Activated CD4-positive, alpha-beta T cell treated with anti-CD3 and anti-CD28 coated beads for 24 hours (primary cell): ENCODE results near the gene SEC63.

Source experiments
- DNase-seq, 2 donors: peaks; one replicate each; pipeline ENCODE4 v3.0.0-alpha.2; 2020; ENCODE audit warnings: low read depth in 2 of 2

The SEC63 gene

DNA sequence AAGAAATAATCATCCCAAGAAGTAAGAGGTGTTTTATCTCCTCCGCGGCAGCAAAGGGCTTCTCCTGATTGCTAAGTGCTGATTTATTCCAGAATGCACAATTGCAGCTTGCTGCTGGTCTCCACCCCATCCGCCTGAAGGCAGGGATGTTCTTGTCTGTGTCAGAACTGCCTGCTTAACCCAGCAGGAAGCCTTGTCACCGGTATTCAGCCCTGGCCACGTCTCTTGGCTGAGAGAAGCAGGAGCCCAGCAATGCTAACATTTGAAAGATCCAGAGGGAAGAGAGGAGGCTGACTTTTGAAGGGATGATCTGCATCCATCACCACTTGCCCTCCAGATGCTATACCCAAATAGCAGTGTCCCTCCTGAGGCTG, 138.1 kb downstream of the SEC63 start:
- DNase-seq: no peak

DNA sequence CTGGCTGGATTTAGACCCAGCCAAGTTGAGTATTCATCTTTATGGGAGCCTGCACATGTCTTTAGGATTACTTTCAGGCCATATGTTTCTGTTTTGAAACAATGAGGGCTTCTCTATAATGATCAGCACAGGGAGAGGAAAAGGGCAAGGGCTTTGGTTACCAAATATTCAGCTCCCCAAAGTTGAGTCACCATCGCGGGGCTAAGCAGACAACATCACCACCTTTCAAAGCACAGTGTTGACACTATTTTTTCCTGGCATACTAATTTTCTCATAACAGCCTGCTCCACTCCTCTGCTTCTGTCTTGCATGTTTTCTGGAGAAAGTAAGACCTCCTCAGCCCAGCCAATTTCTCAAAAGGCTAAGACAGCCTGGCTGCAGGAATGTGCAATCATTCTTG, 138.8 kb downstream of the SEC63 start:
- DNase-seq: no peak

DNA sequence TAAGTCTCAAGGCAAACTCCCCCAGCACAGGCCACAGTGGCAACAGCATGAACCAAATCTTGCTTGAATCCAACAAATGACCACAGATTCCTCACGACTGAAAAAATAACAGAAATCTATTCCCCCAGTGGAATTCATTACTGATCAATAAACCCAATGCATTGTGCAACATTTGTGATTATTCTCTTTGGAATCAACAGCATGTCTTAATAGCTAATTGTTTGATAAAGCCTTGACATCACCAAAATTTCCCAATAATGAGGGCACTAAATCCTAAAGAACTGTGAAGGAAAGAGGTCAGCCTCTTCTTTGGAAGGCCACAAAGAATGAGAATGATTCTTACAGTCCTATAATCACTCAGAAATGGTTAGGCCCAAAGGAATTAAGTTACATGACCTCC, 139.7 kb downstream of the SEC63 start:
- no peak for DNase-seq

DNA sequence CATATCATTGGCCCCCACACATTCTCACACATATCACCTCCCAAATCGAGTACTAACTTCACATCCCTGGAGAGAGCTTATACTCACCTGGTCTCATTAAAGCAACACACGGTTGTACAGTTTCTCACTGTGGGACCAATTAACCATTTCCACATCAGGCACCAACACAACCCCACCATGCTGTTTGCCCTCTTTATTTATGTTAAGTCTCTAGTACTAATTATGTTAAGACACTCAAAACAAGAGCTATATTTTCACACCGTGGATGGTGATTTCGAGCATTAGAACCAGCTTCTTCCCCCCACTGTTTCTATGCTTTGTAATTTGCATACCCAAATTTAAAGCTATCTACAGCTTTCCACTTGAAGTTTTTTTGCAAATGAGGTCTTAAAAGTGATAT, 140.2 kb downstream of the SEC63 start:
- no peak for DNase-seq
